ENCODE measurements around the gene ZNF724.
A peak's percentile ranks its signal among the peaks of the same experiment; 100 is the strongest.
"Not testable (repeated sequence)": the region's sequence is repeated elsewhere in the genome, so short reads cannot be mapped to it uniquely, and the experiment has no call there.

The ZNF724 gene

GRCh38 chr19:23281663-23282276 is 31.6 kb upstream of the ZNF724 start:
- H3K27ac ChIP-seq: no peak overlapping the region
- TF ChIP-seq CTCF (conservative IDR thresholded peaks at IDR 0.05; ENCODE audit: low read depth): no peak
- ChIA-PET CTCF (interaction anchor here (0.7 kb wide), 1 partner anchor 129 kb away, joined by 3 read pairs; no protein-coding TSS in a partner anchor), POLR2A (ENCODE audit: low non-redundant PET) (no interaction called here)
- no peak for DNase-seq (ENCODE audit: low spot score)

- H3K27ac ChIP-seq; DNase-seq (ENCODE audit: low spot score); CTCF ChIA-PET; POLR2A ChIA-PET (ENCODE audit: low non-redundant PET): not testable (repeated sequence)
These were observed 27.9 kb upstream of the ZNF724 start for GRCh38 chr19:23278118-23278517.

- TF ChIP-seq CTCF (conservative IDR thresholded peaks at IDR 0.05; ENCODE audit: low read depth): 0 out of 2 replicates have a peak, but pooled peaks have one; percentile 16
- ChIA-PET POLR2A (ENCODE audit: low non-redundant PET) (no interaction called here), CTCF (interaction anchor here (0.6 kb wide), 1 partner anchor 66 kb away, joined by 4 read pairs; no protein-coding TSS in a partner anchor)
- H3K27ac ChIP-seq: peak overlapping the region; percentile 81
- DNase-seq (ENCODE audit: low spot score): peak; percentile 96
These were observed 23.6 kb upstream of the ZNF724 start for GRCh38 chr19:23273590-23274412.

GRCh38 chr19:23273022-23273589 is 22.9 kb upstream of the ZNF724 start:
- DNase-seq (ENCODE audit: low spot score): no peak
- ChIA-PET CTCF (no interaction called here), POLR2A (ENCODE audit: low non-redundant PET) (interaction anchor here (0.7 kb wide), 1 partner anchor 123 kb away, joined by 3 read pairs; no protein-coding TSS in a partner anchor)
- peak overlapping the region; percentile 81 for H3K27ac ChIP-seq
- TF ChIP-seq CTCF (conservative IDR thresholded peaks at IDR 0.05; ENCODE audit: low read depth): no peak

GRCh38 chr19:23263870-23264590 is 13.8 kb upstream of the ZNF724 start:
- DNase-seq (ENCODE audit: low spot score): no peak
- ChIA-PET CTCF (interaction anchor here (0.7 kb wide), 1 partner anchor 177 kb away, joined by 5 read pairs; no protein-coding TSS in a partner anchor), POLR2A (ENCODE audit: low non-redundant PET) (no interaction called here)
- H3K27ac ChIP-seq: no peak overlapping the region
- TF ChIP-seq CTCF (conservative IDR thresholded peaks at IDR 0.05; ENCODE audit: low read depth): no peak

GRCh38 chr19:23263396-23263795 is 13.2 kb upstream of the ZNF724 start:
- DNase-seq (ENCODE audit: low spot score): no peak
- TF ChIP-seq CTCF (conservative IDR thresholded peaks at IDR 0.05; ENCODE audit: low read depth): no peak
- no peak overlapping the region for H3K27ac ChIP-seq
- POLR2A ChIA-PET (ENCODE audit: low non-redundant PET): no interaction called here
- CTCF ChIA-PET: interaction anchor here (0.7 kb wide), 1 partner anchor 178 kb away, joined by 5 read pairs; no protein-coding TSS in a partner anchor

Data from RWPE1 (cell line).